DND-41 (cell line): ENCODE results near the gene FBXW8.

Experiments used
- EZH2 ChIP-seq: IDR thresholded peaks from 3 replicates; pipeline ENCODE4 v1.6.1; 2012; ENCODE audit warnings: borderline replicate concordance, low read depth, mild to moderate bottlenecking, moderate library complexity, low read length, inconsistent platforms; ENCODE audit not compliant: severe bottlenecking
- TF ChIP-seq, protein P1 (sequence below): IDR thresholded peaks from 2 replicates; pipeline ENCODE4 v1.5.1; 2012; ENCODE audit warnings: borderline replicate concordance, low read length, moderate library complexity, mild to moderate bottlenecking; ENCODE audit not compliant: poor library complexity, severe bottlenecking; ENCODE audit errors: extremely low read depth

DNA sequence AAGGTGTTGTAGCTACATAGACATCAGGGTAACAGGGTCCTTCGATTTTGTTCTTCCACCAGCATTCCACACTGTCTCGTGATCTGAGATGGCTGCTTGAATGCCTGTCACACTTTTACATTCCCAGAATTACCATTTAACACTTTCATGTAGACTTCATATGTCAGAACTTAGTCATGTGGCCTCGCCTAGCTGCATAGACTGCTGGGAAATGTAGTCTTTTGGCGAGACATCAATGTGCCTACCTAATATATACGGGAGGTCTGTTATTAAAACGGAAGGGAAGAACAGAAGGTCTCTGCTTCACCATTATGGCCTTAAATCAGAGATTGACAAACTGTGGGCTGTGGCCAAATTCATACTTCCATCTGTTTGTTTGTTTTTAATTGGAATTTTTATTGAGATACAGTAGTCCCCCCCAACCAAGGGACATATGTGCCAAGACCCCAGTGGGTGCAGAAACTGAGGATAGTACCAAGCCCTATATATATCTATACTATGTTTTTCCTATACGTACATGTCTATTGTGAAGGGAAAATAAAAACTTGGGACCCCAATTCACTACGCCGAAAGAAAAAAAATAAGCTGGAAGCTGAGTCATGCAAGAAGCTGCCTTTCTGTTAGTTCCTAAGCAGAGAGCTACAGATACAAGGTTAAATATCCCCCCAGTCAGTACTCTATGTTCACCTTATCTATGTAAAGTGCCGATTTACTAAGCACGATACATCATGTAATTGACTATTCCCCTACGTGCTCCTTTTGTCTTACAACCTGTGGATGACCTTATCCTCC lies 18.2 kb upstream of the FBXW8 start:
- TF ChIP-seq, protein P1, sequence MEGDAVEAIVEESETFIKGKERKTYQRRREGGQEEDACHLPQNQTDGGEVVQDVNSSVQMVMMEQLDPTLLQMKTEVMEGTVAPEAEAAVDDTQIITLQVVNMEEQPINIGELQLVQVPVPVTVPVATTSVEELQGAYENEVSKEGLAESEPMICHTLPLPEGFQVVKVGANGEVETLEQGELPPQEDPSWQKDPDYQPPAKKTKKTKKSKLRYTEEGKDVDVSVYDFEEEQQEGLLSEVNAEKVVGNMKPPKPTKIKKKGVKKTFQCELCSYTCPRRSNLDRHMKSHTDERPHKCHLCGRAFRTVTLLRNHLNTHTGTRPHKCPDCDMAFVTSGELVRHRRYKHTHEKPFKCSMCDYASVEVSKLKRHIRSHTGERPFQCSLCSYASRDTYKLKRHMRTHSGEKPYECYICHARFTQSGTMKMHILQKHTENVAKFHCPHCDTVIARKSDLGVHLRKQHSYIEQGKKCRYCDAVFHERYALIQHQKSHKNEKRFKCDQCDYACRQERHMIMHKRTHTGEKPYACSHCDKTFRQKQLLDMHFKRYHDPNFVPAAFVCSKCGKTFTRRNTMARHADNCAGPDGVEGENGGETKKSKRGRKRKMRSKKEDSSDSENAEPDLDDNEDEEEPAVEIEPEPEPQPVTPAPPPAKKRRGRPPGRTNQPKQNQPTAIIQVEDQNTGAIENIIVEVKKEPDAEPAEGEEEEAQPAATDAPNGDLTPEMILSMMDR = no peak
- TF ChIP-seq EZH2 = no peak
